IMR-90 (cell line): ENCODE data around the gene NFYC. TPM values are rescaled to one million over a fixed set of nuclear protein-coding genes. Genes with fewer than 3 reads are reported as not detected.

Experiments
- ATAC-seq: fragments of 200-7000 bp; cut with Tn5 transposase; 2 replicates; pipeline ENCODE4 v1.9.1; 2020; ENCODE audit warnings: low read depth, mild to moderate bottlenecking, moderate library complexity
- BruUV-seq: library from RNA; stranded (reverse); fragments of 400-500 nt; replicated peaks from 2 replicates; lab custom pipeline; 2021; lab: Mats Ljungman, UMichigan
- CTCF ChIA-PET: fragments of 300-600 bp; formaldehyde crosslinking; extraction: SDS; loops from one replicate; lab custom pipeline; 2021; ENCODE audit warnings: antibody characterized with exemption; lab: Yijun Ruan, JAX
- POLR2A ChIA-PET: fragments of 300-600 bp; sonication (Branson Sonifier 250); formaldehyde crosslinking; loops from one replicate; lab custom pipeline; 2022; ENCODE audit warnings: antibody characterized with exemption; ENCODE audit not compliant: unreplicated experiment; lab: Charles Lee
- DNase-seq: peaks from one replicate; pipeline ENCODE4 v3.0.0; 2013
- H2AFZ ChIP-seq: replicated peaks from 2 replicates; pipeline ENCODE3; 2013; ENCODE audit warnings: low read length, mild to moderate bottlenecking; ENCODE audit not compliant: poor library complexity
- H2AK5ac ChIP-seq: 2 replicates; pipeline ENCODE4 v1.6.1; 2013; ENCODE audit warnings: low read depth, low read length, inconsistent platforms
- H2AK9ac ChIP-seq: replicated peaks from 2 replicates; pipeline ENCODE3; 2013; ENCODE audit warnings: mild to moderate bottlenecking, low read depth, low read length, moderate library complexity; ENCODE audit not compliant: poor library complexity
- H2BK120ac ChIP-seq: 2 replicates; pipeline ENCODE4 v1.6.1; 2013; ENCODE audit warnings: low read depth, low read length, inconsistent platforms
- H2BK15ac ChIP-seq: 3 replicates; pipeline ENCODE4 v1.6.1; 2013; ENCODE audit warnings: low read depth, low read length, inconsistent platforms
- H2BK20ac ChIP-seq: 2 replicates; pipeline ENCODE4 v1.6.1; 2013; ENCODE audit warnings: low read depth, mild to moderate bottlenecking, inconsistent platforms, low read length, moderate library complexity
- H2BK5ac ChIP-seq: 2 replicates; pipeline ENCODE4 v1.6.1; 2013; ENCODE audit warnings: mild to moderate bottlenecking, low read depth, low read length, inconsistent platforms; ENCODE audit not compliant: poor library complexity, severe bottlenecking
- H3K14ac ChIP-seq: replicated peaks from 2 replicates; pipeline ENCODE4 v1.6.1; 2013; ENCODE audit warnings: low read depth, low read length, inconsistent platforms
- H3K18ac ChIP-seq: 2 replicates; pipeline ENCODE4 v1.6.1; 2013; ENCODE audit warnings: low read depth, low read length, control low read depth
- H3K23ac ChIP-seq: 2 replicates; pipeline ENCODE4 v1.6.1; 2013; ENCODE audit warnings: low read depth, low read length, inconsistent platforms
- H3K27ac ChIP-seq: 2 replicates; pipeline ENCODE4 v1.5.1; 2013; ENCODE audit warnings: mild to moderate bottlenecking, control low read depth, low read length; ENCODE audit not compliant: insufficient read depth
- H3K27me3 ChIP-seq: 2 replicates; pipeline ENCODE4 v1.6.1; 2013; ENCODE audit warnings: low read length; ENCODE audit not compliant: control insufficient read depth, insufficient read depth
- H3K36me3 ChIP-seq: 2 replicates; pipeline ENCODE4 v1.6.1; 2013; ENCODE audit warnings: low read length, mixed read lengths; ENCODE audit not compliant: control insufficient read depth, insufficient read depth
- H3K4ac ChIP-seq: 2 replicates; pipeline ENCODE4 v1.6.1; 2013; ENCODE audit warnings: low read depth, low read length, inconsistent platforms
- H3K4me1 ChIP-seq: 2 replicates; pipeline ENCODE4 v1.6.1; 2013; ENCODE audit warnings: low read length, mixed read lengths; ENCODE audit not compliant: control insufficient read depth, insufficient read depth
- H3K4me2 ChIP-seq: 2 replicates; pipeline ENCODE4 v1.6.1; 2013; ENCODE audit warnings: low read depth, mild to moderate bottlenecking, control low read depth, low read length, moderate library complexity
- H3K4me3 ChIP-seq: 2 replicates; pipeline ENCODE4 v1.5.1; 2013; ENCODE audit warnings: low read depth, mild to moderate bottlenecking, control low read depth, low read length, moderate library complexity; ENCODE audit not compliant: insufficient read depth
- H3K56ac ChIP-seq: 2 replicates; pipeline ENCODE4 v1.6.1; 2013; ENCODE audit warnings: low read length, inconsistent platforms; ENCODE audit not compliant: insufficient read depth; ENCODE audit errors: extremely low read depth
- H3K79me1 ChIP-seq, 2 experiments: 2 replicates each; pipeline ENCODE4 v1.6.1; 2013; ENCODE audit warnings: low read length in 2 of 2, inconsistent platforms in 1 of 2, low read depth in 1 of 2
- H3K9ac ChIP-seq: 2 replicates; pipeline ENCODE4 v1.6.1; 2013; ENCODE audit warnings: low read depth, low read length, control low read depth
- H3K9me1 ChIP-seq: 2 replicates; pipeline ENCODE4 v1.6.1; 2013; ENCODE audit warnings: low read length, inconsistent platforms; ENCODE audit not compliant: insufficient read depth
- H3K9me3 ChIP-seq: 2 replicates; pipeline ENCODE4 v1.6.1; 2013; ENCODE audit warnings: low read length; ENCODE audit not compliant: control insufficient read depth, insufficient read depth
- H4K20me1 ChIP-seq: 2 replicates; pipeline ENCODE4 v1.6.1; 2013; ENCODE audit warnings: low read length, inconsistent platforms; ENCODE audit not compliant: insufficient read depth
- H4K5ac ChIP-seq: 2 replicates; pipeline ENCODE4 v1.6.1; 2013; ENCODE audit warnings: mild to moderate bottlenecking, low read depth, low read length, control low read depth
- H4K8ac ChIP-seq, 2 experiments: 2 replicates each; pipeline ENCODE4 v1.6.1; 2013; ENCODE audit warnings: low read depth in 2 of 2, low read length in 2 of 2, control low read depth in 1 of 2, inconsistent platforms in 1 of 2
- H4K91ac ChIP-seq: 2 replicates; pipeline ENCODE4 v1.6.1; 2013; ENCODE audit warnings: low read depth, low read length, inconsistent platforms; ENCODE audit not compliant: insufficient read depth
- CEBPB ChIP-seq: IDR thresholded peaks from 2 replicates; pipeline ENCODE4 v1.6.1; 2012; ENCODE audit warnings: low read depth, low read length, improper control_type of control experiment
- MAFK ChIP-seq: IDR thresholded peaks from 2 replicates; pipeline ENCODE4 v1.6.1; 2012; ENCODE audit warnings: low read depth, low read length, improper control_type of control experiment
- WGBS, 2 experiments: methylation state at CpG; one replicate each; pipeline versions ENCODE4 v1.1.5 to v1.1.7; 2013; ENCODE audit warnings: missing lambda C conversion rate in 2 of 2; ENCODE audit not compliant: insufficient read length in 1 of 2; ENCODE audit errors: extremely low coverage in 2 of 2; 5-methylcytosine and 5-hydroxymethylcytosine counted together
- dilution Hi-C: fragments of 300-500 bp; cut with HindIII; formaldehyde crosslinking; loops from one replicate; pipeline ENCODE4 v1.14.3; 2018; ENCODE audit warnings: low sequenced_read_pairs; ENCODE audit not compliant: unreplicated experiment
- in situ Hi-C: fragments of 300-500 bp; cut with MboI; formaldehyde crosslinking; loops from 3 replicates; pipeline ENCODE4 v1.14.3; 2019; ENCODE audit warnings: low sequenced_read_pairs, inconsistent platforms, mixed read lengths
- intact Hi-C: fragments of 100-400 bp; cut with micrococcal nuclease; formaldehyde crosslinking; loops from 2 replicates; pipeline ENCODE4 v1.10.0; 2022
- polyA plus RNA-seq, 3 experiments: library from polyadenylated mRNA; depleted of rRNA; stranded (reverse); fragments of >200 nt; gene quantifications; 2 replicates each; pipeline ENCODE4 v1.2.3, GENCODE V29; 2012; ENCODE audit warnings: low replicate concordance in 1 of 3
- total RNA-seq: library from RNA; depleted of rRNA; stranded (reverse); fragments of >200 nt; gene quantifications from 2 replicates; pipeline ENCODE4 v1.2.3, GENCODE V29; 2012
- TF ChIP-seq, protein P1 (sequence below): fragments of 150-350 bp; IDR thresholded peaks from 2 replicates; pipeline ENCODE4 v1.6.1; 2016; ENCODE audit warnings: low read depth, mild to moderate bottlenecking, low read length, moderate library complexity, borderline replicate concordance
- TF ChIP-seq, protein P2 (sequence below): fragments of 150-350 bp; IDR thresholded peaks from 2 replicates; pipeline ENCODE4 v1.6.1; 2017; ENCODE audit warnings: mild to moderate bottlenecking, antibody characterized with exemption, low read length, low read depth
- TF ChIP-seq, protein P3 (sequence below): conservative IDR thresholded peaks from 2 replicates; pipeline ENCODE4 v1.5.1; 2012; ENCODE audit warnings: mild to moderate bottlenecking, low read depth, low read length, improper control_type of control experiment

NFYC gene
- total and polyA plus RNA-seq, 2 of the 4 experiments (the other 2 are of a cell fraction), result 45.2 to 62.2 TPM

DNA sequence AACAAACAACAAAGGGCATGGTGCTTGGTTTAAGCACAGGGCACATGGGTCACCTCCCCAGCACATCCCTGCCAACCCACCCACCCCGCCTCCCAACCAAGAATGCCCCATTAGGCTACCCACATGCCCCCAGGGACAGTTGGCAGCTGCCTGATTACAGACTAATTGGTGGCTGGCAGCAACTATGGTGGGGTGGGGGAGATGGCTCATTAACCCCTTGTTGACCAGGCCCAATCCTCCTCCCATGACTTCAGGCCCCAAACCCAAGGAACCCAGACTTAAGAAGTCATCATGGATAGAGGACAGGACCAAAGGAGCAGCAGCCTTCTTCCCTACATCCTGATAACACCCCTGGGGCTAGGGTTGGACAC, 27.4 kb upstream of the NFYC start:
- no peak overlapping the region for H3K56ac ChIP-seq
- peaks cover 26% of the 10 kb centered on the region for H3K27me3 ChIP-seq
- H2BK20ac ChIP-seq, result no peak overlapping the region
- H3K23ac ChIP-seq, result no peak overlapping the region
- H3K27ac ChIP-seq, result no peak overlapping the region
- H3K18ac ChIP-seq, result no peak overlapping the region
- BruUV-seq, result no TSS peak
- no peak overlapping the region for H3K4me3 ChIP-seq
- H2AK5ac ChIP-seq, result no peak overlapping the region
- no peak overlapping the region for H3K4ac ChIP-seq
- H3K9me1 ChIP-seq, result no peaks in the 10 kb centered on the region; the same call in 1 of the 2 replicates
- TF ChIP-seq CEBPB (no peak), MAFK (no peak)
- TF ChIP-seq, protein P1, sequence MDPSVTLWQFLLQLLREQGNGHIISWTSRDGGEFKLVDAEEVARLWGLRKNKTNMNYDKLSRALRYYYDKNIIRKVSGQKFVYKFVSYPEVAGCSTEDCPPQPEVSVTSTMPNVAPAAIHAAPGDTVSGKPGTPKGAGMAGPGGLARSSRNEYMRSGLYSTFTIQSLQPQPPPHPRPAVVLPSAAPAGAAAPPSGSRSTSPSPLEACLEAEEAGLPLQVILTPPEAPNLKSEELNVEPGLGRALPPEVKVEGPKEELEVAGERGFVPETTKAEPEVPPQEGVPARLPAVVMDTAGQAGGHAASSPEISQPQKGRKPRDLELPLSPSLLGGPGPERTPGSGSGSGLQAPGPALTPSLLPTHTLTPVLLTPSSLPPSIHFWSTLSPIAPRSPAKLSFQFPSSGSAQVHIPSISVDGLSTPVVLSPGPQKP, result no peak
- TF ChIP-seq, protein P2, sequence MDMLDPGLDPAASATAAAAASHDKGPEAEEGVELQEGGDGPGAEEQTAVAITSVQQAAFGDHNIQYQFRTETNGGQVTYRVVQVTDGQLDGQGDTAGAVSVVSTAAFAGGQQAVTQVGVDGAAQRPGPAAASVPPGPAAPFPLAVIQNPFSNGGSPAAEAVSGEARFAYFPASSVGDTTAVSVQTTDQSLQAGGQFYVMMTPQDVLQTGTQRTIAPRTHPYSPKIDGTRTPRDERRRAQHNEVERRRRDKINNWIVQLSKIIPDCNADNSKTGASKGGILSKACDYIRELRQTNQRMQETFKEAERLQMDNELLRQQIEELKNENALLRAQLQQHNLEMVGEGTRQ, result no peak
- TF ChIP-seq, protein P3, sequence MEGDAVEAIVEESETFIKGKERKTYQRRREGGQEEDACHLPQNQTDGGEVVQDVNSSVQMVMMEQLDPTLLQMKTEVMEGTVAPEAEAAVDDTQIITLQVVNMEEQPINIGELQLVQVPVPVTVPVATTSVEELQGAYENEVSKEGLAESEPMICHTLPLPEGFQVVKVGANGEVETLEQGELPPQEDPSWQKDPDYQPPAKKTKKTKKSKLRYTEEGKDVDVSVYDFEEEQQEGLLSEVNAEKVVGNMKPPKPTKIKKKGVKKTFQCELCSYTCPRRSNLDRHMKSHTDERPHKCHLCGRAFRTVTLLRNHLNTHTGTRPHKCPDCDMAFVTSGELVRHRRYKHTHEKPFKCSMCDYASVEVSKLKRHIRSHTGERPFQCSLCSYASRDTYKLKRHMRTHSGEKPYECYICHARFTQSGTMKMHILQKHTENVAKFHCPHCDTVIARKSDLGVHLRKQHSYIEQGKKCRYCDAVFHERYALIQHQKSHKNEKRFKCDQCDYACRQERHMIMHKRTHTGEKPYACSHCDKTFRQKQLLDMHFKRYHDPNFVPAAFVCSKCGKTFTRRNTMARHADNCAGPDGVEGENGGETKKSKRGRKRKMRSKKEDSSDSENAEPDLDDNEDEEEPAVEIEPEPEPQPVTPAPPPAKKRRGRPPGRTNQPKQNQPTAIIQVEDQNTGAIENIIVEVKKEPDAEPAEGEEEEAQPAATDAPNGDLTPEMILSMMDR, result no peak
- no peak overlapping the region for H2AK9ac ChIP-seq
- no peak overlapping the region for H4K5ac ChIP-seq
- ChIA-PET CTCF (no interaction called here), POLR2A (no interaction called here)
- dilution Hi-C loops (no loop called here), in situ Hi-C loops (no loop called here), intact Hi-C loops (loop anchor here (10.0 kb wide), 1 partner anchor 129 kb away; the partner anchor contains the start of gene ZNF684)
- no peaks in the 10 kb centered on the region for H4K20me1 ChIP-seq
- no peaks in the 10 kb centered on the region for H3K9me3 ChIP-seq
- H3K14ac ChIP-seq, result no peak overlapping the region
- WGBS, 2 experiments, result no CpG with 5 or more reads among the region's 1 CpG
- no peaks in the 10 kb centered on the region for H3K36me3 ChIP-seq
- no peak for ATAC-seq
- no peaks in the 10 kb centered on the region; the same call in 1 of the 2 replicates for H3K4me1 ChIP-seq
- H2BK5ac ChIP-seq, result no peak overlapping the region
- no peak overlapping the region for H3K4me2 ChIP-seq
- H3K79me1 ChIP-seq, result no peaks in the 10 kb centered on the region
- no peak overlapping the region for H3K9ac ChIP-seq
- H4K8ac ChIP-seq, result no peak overlapping the region
- H2BK120ac ChIP-seq, result no peak overlapping the region
- DNase-seq, result no peak
- no peak overlapping the region for H4K91ac ChIP-seq
- no peak overlapping the region for H2AFZ ChIP-seq
- H2BK15ac ChIP-seq, result no peak overlapping the region
